ENCODE results near the gene GPX4.
A peak's percentile ranks its signal among the peaks of the same experiment; 100 is the strongest.

Gene GPX4

GRCh38 chr19:1131718-1132551 lies 28.1 kb downstream of the GPX4 start:
- peak overlapping the region; percentile 38 for H3K14ac ChIP-seq (ENCODE audit: low read length)
- H3K4me1 ChIP-seq (ENCODE audit: control insufficient read depth in 1 of 2, insufficient read depth in 2 of 2, low read length in 2 of 2), result peaks cover 16 to 21% of the 10 kb centered on the region in 2 experiments
- DNase-seq, result peak; percentile 92 to 93
- peak overlapping the region; percentile 55 for H3K27ac ChIP-seq (ENCODE audit: low read depth, low read length)
- peak overlapping the region; percentile 81 for H4K8ac ChIP-seq (ENCODE audit: low read depth, low read length)
- WGBS (ENCODE audit: extremely low coverage, insufficient coverage, insufficient read length), result no CpG with 5 or more reads among the region's 64 CpGs
- H2AK5ac ChIP-seq (ENCODE audit: low read length), result peak overlapping the region; percentile 59
- peaks cover 3% of the 10 kb centered on the region for H3K79me2 ChIP-seq (ENCODE audit: control insufficient read depth, insufficient read depth, low read length, poor library complexity)
- peak overlapping the region; percentile 42 for H2BK5ac ChIP-seq (ENCODE audit: low read depth, low read length, poor library complexity)
- H3K4me3 ChIP-seq (ENCODE audit: low read depth, low read length), result peak overlapping the region; percentile 62
- H2AFZ ChIP-seq (ENCODE audit: insufficient read depth, low read length, poor library complexity), result peak overlapping the region; percentile 50
- H3K79me1 ChIP-seq (ENCODE audit: low read length), result peaks cover 11% of the 10 kb centered on the region
- H3K36me3 ChIP-seq (ENCODE audit: control insufficient read depth in 1 of 2, insufficient read depth in 2 of 2, low read length in 2 of 2), result peaks cover 8 to 29% of the 10 kb centered on the region in 2 experiments
- no peaks in the 10 kb centered on the region for H3K9me3 ChIP-seq (ENCODE audit: insufficient read depth, low read depth, low read length)
- peak overlapping the region; percentile 1 for H2BK12ac ChIP-seq (ENCODE audit: low read length)
- peak overlapping the region; percentile 37 for H4K12ac ChIP-seq (ENCODE audit: low read depth, low read length)
- peak overlapping the region; percentile 67 for H3K9ac ChIP-seq (ENCODE audit: low read length)
- peak overlapping the region; percentile 44 for H2BK120ac ChIP-seq (ENCODE audit: insufficient read depth, low read length, poor library complexity)
- H3K27me3 ChIP-seq (ENCODE audit: insufficient read depth, low read length), result no peaks in the 10 kb centered on the region
- H4K91ac ChIP-seq (ENCODE audit: low read depth, low read length), result peak overlapping the region; percentile 85
- H3K4me2 ChIP-seq (ENCODE audit: low read length), result peak overlapping the region; percentile 80
- peak overlapping the region; percentile 75 for H3K18ac ChIP-seq (ENCODE audit: low read length)
- peak overlapping the region; percentile 39 for H3K4ac ChIP-seq (ENCODE audit: low read depth, low read length)
- H3K23ac ChIP-seq (ENCODE audit: low read length), result no peak overlapping the region

- no peaks in the 10 kb centered on the region for H3K27me3 ChIP-seq (ENCODE audit: insufficient read depth, low read length)
- no CpG with 5 or more reads among the region's 48 CpGs for WGBS (ENCODE audit: extremely low coverage, insufficient coverage, insufficient read length)
- H3K23ac ChIP-seq (ENCODE audit: low read length), result no peak overlapping the region
- peak overlapping the region; percentile 18 for H2BK5ac ChIP-seq (ENCODE audit: low read depth, low read length, poor library complexity)
- no peak overlapping the region for H3K9ac ChIP-seq (ENCODE audit: low read length)
- H2AFZ ChIP-seq (ENCODE audit: insufficient read depth, low read length, poor library complexity), result peak overlapping the region; percentile 6
- peak overlapping the region; percentile 59 for H2AK5ac ChIP-seq (ENCODE audit: low read length)
- no peaks in the 10 kb centered on the region for H3K9me3 ChIP-seq (ENCODE audit: insufficient read depth, low read depth, low read length)
- H3K4me3 ChIP-seq (ENCODE audit: low read depth, low read length), result peak overlapping the region; percentile 37
- H3K36me3 ChIP-seq (ENCODE audit: control insufficient read depth in 1 of 2, insufficient read depth in 2 of 2, low read length in 2 of 2), result peaks cover 0 to 20% of the 10 kb centered on the region in 2 experiments
- H3K79me1 ChIP-seq (ENCODE audit: low read length), result peaks cover 11% of the 10 kb centered on the region
- H3K4me1 ChIP-seq (ENCODE audit: control insufficient read depth in 1 of 2, insufficient read depth in 2 of 2, low read length in 2 of 2), result peaks cover 16 to 21% of the 10 kb centered on the region in 2 experiments
- H2BK120ac ChIP-seq (ENCODE audit: insufficient read depth, low read length, poor library complexity), result peak overlapping the region; percentile 44
- peak overlapping the region; percentile 75 for H4K91ac ChIP-seq (ENCODE audit: low read depth, low read length)
- H4K12ac ChIP-seq (ENCODE audit: low read depth, low read length), result peak overlapping the region; percentile 37
- peak overlapping the region; percentile 24 for H2BK12ac ChIP-seq (ENCODE audit: low read length)
- H3K79me2 ChIP-seq (ENCODE audit: control insufficient read depth, insufficient read depth, low read length, poor library complexity), result peaks cover 3% of the 10 kb centered on the region
- DNase-seq, result no peak
- peak overlapping the region; percentile 35 for H3K4ac ChIP-seq (ENCODE audit: low read depth, low read length)
- H3K14ac ChIP-seq (ENCODE audit: low read length), result peak overlapping the region; percentile 22
- H4K8ac ChIP-seq (ENCODE audit: low read depth, low read length), result peak overlapping the region; percentile 81
- H3K18ac ChIP-seq (ENCODE audit: low read length), result peak overlapping the region; percentile 75
- peak overlapping the region; percentile 80 for H3K4me2 ChIP-seq (ENCODE audit: low read length)
- peak overlapping the region; percentile 55 for H3K27ac ChIP-seq (ENCODE audit: low read depth, low read length)
These were observed 29.0 kb downstream of the GPX4 start for GRCh38 chr19:1132552-1133383.

GRCh38 chr19:1133471-1133929 lies 29.7 kb downstream of the GPX4 start:
- Histone ChIP-seq H3K36me3 (ENCODE audit: control insufficient read depth in 1 of 2, insufficient read depth in 2 of 2, low read length in 2 of 2) (peaks cover 0 to 20% of the 10 kb centered on the region in 2 experiments), H2AK5ac (ENCODE audit: low read length) (peak overlapping the region; percentile 22), H4K8ac (ENCODE audit: low read depth, low read length) (peak overlapping the region; percentile 35), H2AFZ (ENCODE audit: insufficient read depth, low read length, poor library complexity) (no peak overlapping the region), H3K23ac (ENCODE audit: low read length) (no peak overlapping the region), H3K4me1 (ENCODE audit: control insufficient read depth in 1 of 2, insufficient read depth in 2 of 2, low read length in 2 of 2) (peaks cover 16 to 21% of the 10 kb centered on the region in 2 experiments), H3K27me3 (ENCODE audit: insufficient read depth, low read length) (no peaks in the 10 kb centered on the region), H3K27ac (ENCODE audit: low read depth, low read length) (no peak overlapping the region), H2BK12ac (ENCODE audit: low read length) (peak overlapping the region; percentile 24), H3K79me1 (ENCODE audit: low read length) (peaks cover 11% of the 10 kb centered on the region), H3K18ac (ENCODE audit: low read length) (peak overlapping the region; percentile 17), H3K9me3 (ENCODE audit: insufficient read depth, low read depth, low read length) (no peaks in the 10 kb centered on the region), H3K4ac (ENCODE audit: low read depth, low read length) (no peak overlapping the region), H3K79me2 (ENCODE audit: control insufficient read depth, insufficient read depth, low read length, poor library complexity) (peaks cover 3% of the 10 kb centered on the region), H2BK5ac (ENCODE audit: low read depth, low read length, poor library complexity) (no peak overlapping the region), H2BK120ac (ENCODE audit: insufficient read depth, low read length, poor library complexity) (no peak overlapping the region), H3K9ac (ENCODE audit: low read length) (no peak overlapping the region), H3K14ac (ENCODE audit: low read length) (no peak overlapping the region), H3K4me3 (ENCODE audit: low read depth, low read length) (no peak overlapping the region), H3K4me2 (ENCODE audit: low read length) (no peak overlapping the region), H4K12ac (ENCODE audit: low read depth, low read length) (no peak overlapping the region), H4K91ac (ENCODE audit: low read depth, low read length) (peak overlapping the region; percentile 5)
- DNase-seq, result no peak
- no CpG with 5 or more reads among the region's 25 CpGs for WGBS (ENCODE audit: extremely low coverage, insufficient coverage, insufficient read length)

GRCh38 chr19:1134431-1134830 lies 30.6 kb downstream of the GPX4 start:
- WGBS (ENCODE audit: extremely low coverage, insufficient coverage, insufficient read length), result no CpG with 5 or more reads among the region's 11 CpGs
- peaks cover 4 to 22% of the 10 kb centered on the region in 2 experiments for H3K36me3 ChIP-seq (ENCODE audit: control insufficient read depth in 1 of 2, insufficient read depth in 2 of 2, low read length in 2 of 2)
- H4K8ac ChIP-seq (ENCODE audit: low read depth, low read length), result no peak overlapping the region
- H4K91ac ChIP-seq (ENCODE audit: low read depth, low read length), result peak overlapping the region; percentile 5
- no peak overlapping the region for H2BK12ac ChIP-seq (ENCODE audit: low read length)
- H3K4ac ChIP-seq (ENCODE audit: low read depth, low read length), result no peak overlapping the region
- no peak overlapping the region for H3K23ac ChIP-seq (ENCODE audit: low read length)
- H3K79me1 ChIP-seq (ENCODE audit: low read length), result peaks cover 11% of the 10 kb centered on the region
- no peak overlapping the region for H3K4me2 ChIP-seq (ENCODE audit: low read length)
- peak; percentile 63 to 66 for DNase-seq
- H3K4me3 ChIP-seq (ENCODE audit: low read depth, low read length), result no peak overlapping the region
- peaks cover 3% of the 10 kb centered on the region for H3K79me2 ChIP-seq (ENCODE audit: control insufficient read depth, insufficient read depth, low read length, poor library complexity)
- H3K27me3 ChIP-seq (ENCODE audit: insufficient read depth, low read length), result no peaks in the 10 kb centered on the region
- H2BK5ac ChIP-seq (ENCODE audit: low read depth, low read length, poor library complexity), result peak overlapping the region; percentile 0
- H3K27ac ChIP-seq (ENCODE audit: low read depth, low read length), result peak overlapping the region; percentile 29
- H2BK120ac ChIP-seq (ENCODE audit: insufficient read depth, low read length, poor library complexity), result no peak overlapping the region
- no peak overlapping the region for H3K9ac ChIP-seq (ENCODE audit: low read length)
- no peak overlapping the region for H2AFZ ChIP-seq (ENCODE audit: insufficient read depth, low read length, poor library complexity)
- no peaks in the 10 kb centered on the region for H3K9me3 ChIP-seq (ENCODE audit: insufficient read depth, low read depth, low read length)
- no peak overlapping the region for H2AK5ac ChIP-seq (ENCODE audit: low read length)
- no peak overlapping the region for H3K14ac ChIP-seq (ENCODE audit: low read length)
- peak overlapping the region; percentile 3 for H3K18ac ChIP-seq (ENCODE audit: low read length)
- peaks cover 16 to 21% of the 10 kb centered on the region in 2 experiments for H3K4me1 ChIP-seq (ENCODE audit: control insufficient read depth in 1 of 2, insufficient read depth in 2 of 2, low read length in 2 of 2)
- H4K12ac ChIP-seq (ENCODE audit: low read depth, low read length), result no peak overlapping the region
